Tibial nerve (tissue), 4 donors: ENCODE data around the gene CDH4. TPM values are rescaled to one million over a fixed set of nuclear protein-coding genes. Genes with fewer than 3 reads are reported as not detected.

ENCODE experiments used
- DNase-seq, 2 donors: peaks; one replicate each; pipeline ENCODE4 v3.0.0-alpha.2; 2019; ENCODE audit warnings: low spot score in 2 of 2
- H3K27ac ChIP-seq, 4 donors: fragments of 200-600 bp; sonication (generic) in 3 of 4; one replicate each; pipeline ENCODE4 v1.5.1; 2017 to 2019; ENCODE audit warnings: mild to moderate bottlenecking in 1 of 4
- H3K27me3 ChIP-seq, 2 donors: fragments of 200-600 bp; sonication (generic) in 1 of 2; one replicate each; pipeline versions ENCODE4 v1.5.1 to v1.6.0; 2017 to 2019
- H3K36me3 ChIP-seq, 3 donors: fragments of 200-600 bp; sonication (generic); one replicate each; pipeline ENCODE4 v1.5.1; 2018 to 2019
- H3K4me1 ChIP-seq, 4 donors: fragments of 200-600 bp; sonication (generic) in 3 of 4; one replicate each; pipeline ENCODE4 v1.5.1; 2017 to 2019
- H3K4me3 ChIP-seq, 4 donors: fragments of 200-600 bp; sonication (generic) in 3 of 4; one replicate each; pipeline ENCODE4 v1.5.1; 2017 to 2019; ENCODE audit warnings: mild to moderate bottlenecking in 1 of 4, moderate library complexity in 1 of 4
- H3K9me3 ChIP-seq, 4 donors: fragments of 200-600 bp; sonication (generic) in 3 of 4; one replicate each; pipeline ENCODE4 v1.5.1; 2017 to 2019
- CTCF ChIP-seq, 5 experiments: fragments of 200-600 bp in 3 of 5; fragments of 450-650 bp in 2 of 5; sonication (generic) in 3 of 5; IDR thresholded peaks; one replicate each; pipeline ENCODE4 v1.5.1; 2016 to 2019; ENCODE audit warnings: antibody characterized with exemption in 5 of 5, mild to moderate bottlenecking in 3 of 5, moderate library complexity in 2 of 5
- EP300 ChIP-seq, 2 donors: sonication (generic); formaldehyde crosslinking; IDR thresholded peaks; one replicate each; pipeline ENCODE4 v1.6.1; 2017; ENCODE audit warnings: antibody characterized with exemption in 2 of 2, mild to moderate bottlenecking in 1 of 2
- POLR2A ChIP-seq, 2 donors: fragments of 450-650 bp; IDR thresholded peaks; one replicate each; pipeline ENCODE4 v1.6.1; 2017; ENCODE audit warnings: antibody characterized with exemption in 2 of 2, mild to moderate bottlenecking in 2 of 2, moderate library complexity in 2 of 2
- WGBS, 2 donors: methylation state at CpG; one replicate each; pipeline ENCODE4 v1.1.5; 2018; 5-methylcytosine and 5-hydroxymethylcytosine counted together
- total RNA-seq, 4 donors: library from RNA; depleted of rRNA; stranded (reverse); fragments of >200 nt; gene quantifications; one replicate each; pipeline ENCODE4 v1.1.0, GENCODE V29; 2016

The CDH4 gene
- total RNA-seq, 4 donors from 2014 or later = 0.78 to 2.3 (median 1.0) TPM

- no peak overlapping the region for H3K27ac ChIP-seq
- no peak overlapping the region for H3K4me3 ChIP-seq
- no peaks in the 10 kb centered on the region for H3K4me1 ChIP-seq
- no peaks in the 10 kb centered on the region for H3K27me3 ChIP-seq
- H3K36me3 ChIP-seq = no peaks in the 10 kb centered on the region
- DNase-seq = no peak
- H3K9me3 ChIP-seq = peaks cover 0 to 9% (median 0%) of the 10 kb centered on the region in 4 donors
- TF ChIP-seq EP300 (IDR thresholded peaks at IDR 0.05) (no peak), POLR2A (IDR thresholded peaks at IDR 0.05) (no peak), CTCF (IDR thresholded peaks at IDR 0.05) (no peak)
- whole genome bisulfite sequencing, 2 donors = 71 to 72% methylated on average over 16 of the region's 16 CpGs
Measured at GRCh38 chr20:61742097-61742825, 490.2 kb downstream of the CDH4 start.

- H3K9me3 ChIP-seq = peaks cover 0 to 18% (median 0%) of the 10 kb centered on the region in 4 donors
- H3K4me1 ChIP-seq = no peaks in the 10 kb centered on the region
- no peak for TF ChIP-seq POLR2A (IDR thresholded peaks at IDR 0.05)
- TF ChIP-seq CTCF (IDR thresholded peaks at IDR 0.05) = no peak
- H3K27me3 ChIP-seq = no peaks in the 10 kb centered on the region
- no peak overlapping the region for H3K4me3 ChIP-seq
- no peak overlapping the region for H3K27ac ChIP-seq
- no peaks in the 10 kb centered on the region for H3K36me3 ChIP-seq
- WGBS, 2 donors = 85 to 93% methylated on average over 12 to 13 of the region's 16 CpGs
- no peak for DNase-seq
Measured at GRCh38 chr20:61743606-61744005, 491.5 kb downstream of the CDH4 start.

GRCh38 chr20:61744691-61745396 is 492.8 kb downstream of the CDH4 start:
- no peaks in the 10 kb centered on the region for H3K36me3 ChIP-seq
- peaks cover 0 to 21% (median 0%) of the 10 kb centered on the region in 4 donors for H3K9me3 ChIP-seq
- WGBS, 2 donors = 82% methylated on average over 18 of the region's 18 CpGs
- DNase-seq = no peak
- TF ChIP-seq POLR2A (IDR thresholded peaks at IDR 0.05) (no peak), EP300 (IDR thresholded peaks at IDR 0.05) (no peak), CTCF (IDR thresholded peaks at IDR 0.05) (no peak)
- no peak overlapping the region for H3K4me3 ChIP-seq
- H3K27ac ChIP-seq = no peak overlapping the region
- H3K27me3 ChIP-seq = no peaks in the 10 kb centered on the region
- H3K4me1 ChIP-seq = no peaks in the 10 kb centered on the region

- Histone ChIP-seq H3K9me3 (peaks cover 0 to 28% (median 0%) of the 10 kb centered on the region in 4 donors), H3K27ac (no peak overlapping the region), H3K4me3 (no peak overlapping the region), H3K4me1 (no peaks in the 10 kb centered on the region), H3K27me3 (no peaks in the 10 kb centered on the region), H3K36me3 (no peaks in the 10 kb centered on the region)
- DNase-seq = no peak
- no peak for TF ChIP-seq POLR2A (IDR thresholded peaks at IDR 0.05)
- no peak for TF ChIP-seq CTCF (IDR thresholded peaks at IDR 0.05)
- TF ChIP-seq EP300 (IDR thresholded peaks at IDR 0.05) = no peak
- WGBS, 2 donors = 90 to 91% methylated on average over 20 of the region's 20 CpGs
Measured at GRCh38 chr20:61745397-61746146, 493.5 kb downstream of the CDH4 start.
